Fibroblast of the aortic adventitia (primary cell): ENCODE measurements around the gene INPP5J. TPM values are rescaled to one million over a fixed set of nuclear protein-coding genes. Genes with fewer than 3 reads are reported as not detected.

Source experiments
- DNase-seq: peaks from one replicate; pipeline ENCODE4 v3.0.0-alpha.2; 2010; ENCODE audit warnings: low read depth
- H3K4me3 ChIP-seq: 2 replicates; pipeline ENCODE4 v1.5.1; 2011; ENCODE audit warnings: low read depth, mild to moderate bottlenecking, control low read depth, low read length, moderate library complexity
- total RNA-seq: library from RNA; depleted of rRNA; stranded (reverse); fragments of >200 nt; gene quantifications from 2 replicates; pipeline ENCODE4 v1.2.3, GENCODE V29; 2012; ENCODE audit warnings: low replicate concordance
- TF ChIP-seq, protein P1 (sequence below): IDR thresholded peaks from 2 replicates; pipeline ENCODE4 v1.5.1; 2011; ENCODE audit warnings: mild to moderate bottlenecking, low read length, control low read depth, inconsistent platforms; ENCODE audit not compliant: insufficient read depth

Gene INPP5J
- total RNA-seq, 1 donor = under 0.01 TPM

DNA sequence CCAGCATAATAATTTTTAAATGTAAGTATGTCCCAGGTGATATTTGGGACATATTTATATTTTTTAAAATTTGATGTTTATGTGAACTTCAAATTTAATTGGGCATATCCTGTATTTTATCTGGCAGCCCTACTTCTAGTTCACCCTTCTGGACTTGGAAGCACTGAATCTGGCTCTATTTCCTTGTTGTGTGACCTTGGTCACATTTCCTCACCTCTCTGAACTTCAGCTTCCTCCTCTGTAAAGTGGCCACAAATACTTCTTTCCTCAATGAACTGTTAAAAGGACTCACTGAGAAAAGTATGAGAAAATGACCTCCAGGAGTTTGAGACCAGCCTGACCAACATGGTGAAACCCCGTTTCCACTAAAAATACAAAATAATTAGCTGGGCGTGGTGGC, 29.1 kb downstream of the INPP5J start:
- DNase-seq = no peak
- H3K4me3 ChIP-seq = no peak overlapping the region
- TF ChIP-seq, protein P1, sequence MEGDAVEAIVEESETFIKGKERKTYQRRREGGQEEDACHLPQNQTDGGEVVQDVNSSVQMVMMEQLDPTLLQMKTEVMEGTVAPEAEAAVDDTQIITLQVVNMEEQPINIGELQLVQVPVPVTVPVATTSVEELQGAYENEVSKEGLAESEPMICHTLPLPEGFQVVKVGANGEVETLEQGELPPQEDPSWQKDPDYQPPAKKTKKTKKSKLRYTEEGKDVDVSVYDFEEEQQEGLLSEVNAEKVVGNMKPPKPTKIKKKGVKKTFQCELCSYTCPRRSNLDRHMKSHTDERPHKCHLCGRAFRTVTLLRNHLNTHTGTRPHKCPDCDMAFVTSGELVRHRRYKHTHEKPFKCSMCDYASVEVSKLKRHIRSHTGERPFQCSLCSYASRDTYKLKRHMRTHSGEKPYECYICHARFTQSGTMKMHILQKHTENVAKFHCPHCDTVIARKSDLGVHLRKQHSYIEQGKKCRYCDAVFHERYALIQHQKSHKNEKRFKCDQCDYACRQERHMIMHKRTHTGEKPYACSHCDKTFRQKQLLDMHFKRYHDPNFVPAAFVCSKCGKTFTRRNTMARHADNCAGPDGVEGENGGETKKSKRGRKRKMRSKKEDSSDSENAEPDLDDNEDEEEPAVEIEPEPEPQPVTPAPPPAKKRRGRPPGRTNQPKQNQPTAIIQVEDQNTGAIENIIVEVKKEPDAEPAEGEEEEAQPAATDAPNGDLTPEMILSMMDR = no peak

DNA sequence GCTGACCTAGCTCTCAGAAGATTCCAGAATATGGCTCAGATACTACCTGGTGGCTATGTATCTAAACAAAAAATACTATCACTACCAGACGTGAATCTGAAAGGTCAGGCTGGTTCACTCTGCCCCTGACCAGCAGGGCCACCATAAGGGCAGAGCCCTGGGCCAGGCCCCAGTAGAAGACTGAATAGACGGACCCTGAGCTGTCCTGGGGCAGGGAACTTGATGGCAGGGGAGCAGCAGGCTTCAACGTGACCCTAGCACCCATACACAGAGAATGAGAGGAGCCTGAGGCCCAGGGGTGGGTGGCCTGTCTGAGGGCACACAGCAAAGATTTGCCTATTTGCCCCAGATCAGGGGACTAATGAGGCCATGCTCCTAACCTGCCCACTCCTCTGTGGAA, 30.6 kb downstream of the INPP5J start:
- H3K4me3 ChIP-seq = no peak overlapping the region
- TF ChIP-seq, protein P1 = no peak
- DNase-seq = no peak

DNA sequence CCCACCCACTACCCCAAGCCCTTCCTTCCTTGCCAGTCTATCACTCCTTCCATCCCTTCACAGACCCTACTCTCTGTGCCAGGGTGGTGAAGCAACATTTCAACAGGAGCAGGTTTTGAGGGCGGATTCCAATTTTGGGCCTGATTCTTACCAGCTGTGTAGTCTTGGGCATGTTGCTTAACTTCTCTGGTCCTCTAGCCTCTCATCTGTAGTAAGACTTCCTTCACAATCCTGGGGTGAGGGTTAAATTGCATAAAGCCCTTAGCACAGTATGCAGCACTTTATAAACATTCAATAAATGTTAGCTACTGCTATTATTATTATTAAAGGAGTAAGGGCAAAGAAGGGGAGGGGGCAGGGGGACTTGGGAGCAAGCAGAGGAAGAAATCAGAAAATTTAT, 32.2 kb downstream of the INPP5J start:
- TF ChIP-seq, protein P1 = no peak
- no peak for DNase-seq
- H3K4me3 ChIP-seq = no peak overlapping the region

DNA sequence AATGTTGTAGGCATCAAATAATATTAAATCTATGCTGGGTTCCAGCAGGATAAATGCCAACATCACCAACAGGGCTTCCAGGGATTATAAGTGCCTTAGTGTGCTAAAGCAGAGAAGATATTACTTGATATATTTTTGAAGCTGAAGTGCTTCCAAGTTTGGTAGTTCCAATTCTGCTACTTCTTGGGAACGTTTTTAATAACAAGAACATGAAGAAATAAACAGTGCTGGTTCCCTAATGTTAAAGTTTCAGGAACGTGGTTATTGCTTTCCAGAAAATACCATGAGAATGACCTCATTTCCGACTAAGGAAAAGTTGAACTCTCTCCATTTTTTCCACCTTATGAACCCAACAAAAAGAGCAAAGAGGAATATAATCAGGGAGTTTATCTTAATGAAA, 32.7 kb downstream of the INPP5J start:
- peak; percentile 74 for DNase-seq
- no peak overlapping the region for H3K4me3 ChIP-seq
- TF ChIP-seq, protein P1 = no peak

DNA sequence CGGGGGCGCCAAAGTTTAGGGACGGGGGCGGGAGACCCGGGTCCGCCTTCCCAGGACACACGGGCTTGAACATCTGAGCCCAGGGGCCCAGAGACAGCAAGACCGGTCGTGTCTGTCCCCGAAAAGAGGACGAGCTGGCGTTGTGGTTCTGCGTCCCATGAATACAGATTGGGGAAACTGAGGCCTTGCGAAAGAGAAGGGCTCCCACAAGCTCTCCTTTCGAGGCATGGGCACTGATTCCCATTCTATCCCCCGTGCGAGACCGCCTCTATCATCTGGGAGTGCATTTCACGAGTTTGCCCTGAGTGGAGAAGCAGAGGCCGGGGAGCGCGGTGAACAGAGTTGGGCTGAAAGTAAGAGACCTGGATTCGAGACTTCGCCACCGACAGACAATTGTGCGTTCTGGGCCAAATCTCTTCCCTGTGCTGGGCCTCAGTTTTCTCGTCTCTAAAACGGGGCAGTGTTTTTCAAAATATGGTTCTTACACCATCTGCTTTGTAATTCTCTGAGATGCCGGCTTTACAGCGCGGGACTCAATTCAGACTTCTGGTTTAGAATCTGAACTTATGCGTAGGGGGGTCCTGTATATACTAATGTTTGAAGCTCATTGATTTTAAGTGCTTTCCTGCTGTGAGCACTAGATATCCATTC, 37.7 kb downstream of the INPP5J start:
- TF ChIP-seq, protein P1 = no peak
- peak overlapping the region; percentile 92 for H3K4me3 ChIP-seq
- peak; percentile 43 for DNase-seq

DNA sequence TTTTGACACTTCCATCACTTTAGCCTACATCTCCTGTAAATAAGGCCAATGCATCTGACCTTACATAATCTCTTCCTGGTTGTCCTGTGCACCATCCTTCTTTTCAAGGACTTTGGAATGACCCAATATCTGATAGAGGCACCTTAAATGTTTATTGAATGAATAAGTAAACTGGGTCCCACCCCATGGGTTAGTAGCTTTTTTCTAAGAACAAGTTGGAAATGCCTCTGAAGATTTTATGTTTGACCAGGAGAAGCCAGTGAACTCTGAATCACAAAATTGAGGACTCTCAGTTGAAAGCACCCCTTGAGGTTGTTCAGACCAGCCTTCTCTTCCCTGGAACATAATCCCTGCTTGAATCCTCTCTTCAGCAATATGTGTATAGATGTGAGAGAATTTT, 38.6 kb downstream of the INPP5J start:
- no peak for DNase-seq
- TF ChIP-seq, protein P1 = no peak
- peak overlapping the region; percentile 92 for H3K4me3 ChIP-seq

DNA sequence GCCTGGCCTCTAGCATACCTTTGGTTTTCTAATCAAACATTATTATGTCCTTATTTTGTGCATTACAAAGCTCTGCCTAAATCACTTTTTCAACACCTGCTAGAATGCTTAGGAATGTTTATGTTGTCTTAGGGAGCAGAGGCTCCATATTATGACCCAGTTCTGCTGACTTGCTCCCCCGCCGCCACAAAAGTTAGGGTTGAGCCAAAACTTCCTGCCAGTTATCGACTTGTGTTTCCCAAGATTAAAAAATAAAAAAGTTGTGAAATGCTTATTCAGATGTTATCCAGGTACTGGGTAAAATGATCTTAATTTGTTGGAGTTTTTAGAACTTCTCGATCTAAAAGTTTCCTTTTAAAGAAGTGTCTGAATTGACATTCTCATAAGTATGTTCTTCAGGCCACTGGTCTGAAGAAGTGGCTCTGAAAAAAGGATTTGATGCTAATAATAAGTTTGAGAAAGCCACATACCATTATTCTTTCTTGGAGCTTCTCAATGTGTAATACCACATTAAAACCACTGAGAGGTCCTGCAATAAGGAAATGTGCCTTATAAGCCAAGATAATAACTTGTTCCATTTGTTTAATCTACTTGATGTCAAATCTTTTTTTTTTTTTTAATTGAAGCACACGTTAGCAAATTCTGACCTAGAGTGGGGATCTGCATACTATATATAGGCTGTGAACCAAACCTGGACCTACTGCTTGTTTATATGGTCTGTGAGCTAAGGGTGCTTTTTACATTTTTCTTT, 39.4 kb downstream of the INPP5J start:
- peak; percentile 53 for DNase-seq
- TF ChIP-seq, protein P1 = peak; percentile 45
- H3K4me3 ChIP-seq = peak overlapping the region; percentile 40
